Glutamatergic neuron (in vitro differentiated cells): ENCODE measurements around the gene CCNO. TPM values are rescaled to one million over a fixed set of nuclear protein-coding genes. Genes with fewer than 3 reads are reported as not detected.
A peak's percentile ranks its signal among the peaks of the same experiment; 100 is the strongest.

Source experiments
- DNase-seq: peaks from one replicate; pipeline ENCODE4 v3.0.0; 2022
- H3K27ac Mint-ChIP-seq: one replicate; pipeline ENCODE4 v1.8.0; 2020; ENCODE audit warnings: mild to moderate bottlenecking, mixed read lengths, inconsistent platforms; ENCODE audit not compliant: unreplicated experiment
- H3K27me3 Mint-ChIP-seq: one replicate; pipeline ENCODE4 v1.8.0; 2020; ENCODE audit warnings: mild to moderate bottlenecking, moderate library complexity, mixed read lengths, inconsistent platforms; ENCODE audit not compliant: unreplicated experiment
- H3K36me3 Mint-ChIP-seq: one replicate; pipeline ENCODE4 v1.8.0; 2020; ENCODE audit warnings: mild to moderate bottlenecking, mixed read lengths, inconsistent platforms; ENCODE audit not compliant: unreplicated experiment
- H3K4me1 Mint-ChIP-seq: one replicate; pipeline ENCODE4 v1.8.0; 2020; ENCODE audit warnings: mild to moderate bottlenecking, low read depth, mixed read lengths, inconsistent platforms; ENCODE audit not compliant: unreplicated experiment
- H3K4me3 Mint-ChIP-seq: one replicate; pipeline ENCODE4 v1.8.0; 2020; ENCODE audit warnings: mild to moderate bottlenecking, mixed read lengths, inconsistent platforms; ENCODE audit not compliant: unreplicated experiment
- H3K9me3 Mint-ChIP-seq: one replicate; pipeline ENCODE4 v1.8.0; 2020; ENCODE audit warnings: mild to moderate bottlenecking, moderate library complexity, mixed read lengths, inconsistent platforms; ENCODE audit not compliant: unreplicated experiment
- total RNA-seq: library from RNA; stranded (reverse); fragmentation: NEBNext Ultra II Directional; extraction: Animal tissue kit (Norgen Biotek cat#: 25700); gene quantifications from one replicate; pipeline ENCODE4 v1.2.1, GENCODE V29; 2021; ENCODE audit not compliant: unreplicated experiment
- TF ChIP-seq, protein P1 (sequence below): fragments of 200-600 bp; sonication (generic); IDR thresholded peaks from one replicate; pipeline ENCODE4 v1.5.0; 2021; ENCODE audit not compliant: partially characterized antibody, unreplicated experiment

The CCNO gene
- total RNA-seq, 1 donor from 2014 or later = not detected

DNA sequence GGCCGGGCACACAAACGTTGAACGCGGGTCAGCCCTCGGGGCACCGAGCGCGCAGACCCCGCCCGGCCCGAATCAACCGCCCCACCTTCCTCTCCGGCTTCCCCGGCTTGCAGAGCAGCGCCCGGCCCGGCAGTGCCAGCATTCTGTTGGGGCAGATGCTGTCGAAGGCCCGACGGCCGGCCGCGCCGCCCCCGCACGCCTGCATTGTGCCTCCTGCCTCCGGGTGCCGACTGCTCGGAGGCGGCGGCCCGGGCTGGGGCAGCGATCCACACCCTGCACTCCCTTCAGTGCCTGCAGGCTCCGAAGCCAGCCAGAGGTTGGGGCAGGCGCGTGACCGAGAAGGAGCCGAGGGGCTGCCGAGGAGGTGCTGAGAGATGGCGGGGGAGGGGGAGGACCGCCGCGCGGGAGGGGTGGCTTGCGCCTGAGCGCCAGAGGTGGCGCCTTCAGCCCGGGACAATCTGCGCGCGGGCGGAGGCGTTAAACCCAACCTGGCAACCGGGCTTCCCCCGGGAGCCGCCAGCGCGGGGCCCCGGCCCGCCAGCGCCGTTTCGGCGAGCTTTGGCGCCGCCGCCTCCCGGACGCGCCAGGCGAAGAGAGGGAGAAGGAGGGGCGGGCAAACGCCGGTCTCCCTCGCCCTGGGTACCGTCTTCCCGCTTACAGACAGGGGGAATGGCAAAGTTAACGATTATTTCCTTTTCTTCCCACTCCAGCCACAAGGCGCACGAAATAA lies 6.3 kb downstream of the CCNO start, which contains the start of gene MCIDAS:
TSS of gene MCIDAS (minus strand) at position 382 of the 730 bp plus-strand sequence. CDS start at position 205, 177 bp downstream.
- TF ChIP-seq, protein P1, sequence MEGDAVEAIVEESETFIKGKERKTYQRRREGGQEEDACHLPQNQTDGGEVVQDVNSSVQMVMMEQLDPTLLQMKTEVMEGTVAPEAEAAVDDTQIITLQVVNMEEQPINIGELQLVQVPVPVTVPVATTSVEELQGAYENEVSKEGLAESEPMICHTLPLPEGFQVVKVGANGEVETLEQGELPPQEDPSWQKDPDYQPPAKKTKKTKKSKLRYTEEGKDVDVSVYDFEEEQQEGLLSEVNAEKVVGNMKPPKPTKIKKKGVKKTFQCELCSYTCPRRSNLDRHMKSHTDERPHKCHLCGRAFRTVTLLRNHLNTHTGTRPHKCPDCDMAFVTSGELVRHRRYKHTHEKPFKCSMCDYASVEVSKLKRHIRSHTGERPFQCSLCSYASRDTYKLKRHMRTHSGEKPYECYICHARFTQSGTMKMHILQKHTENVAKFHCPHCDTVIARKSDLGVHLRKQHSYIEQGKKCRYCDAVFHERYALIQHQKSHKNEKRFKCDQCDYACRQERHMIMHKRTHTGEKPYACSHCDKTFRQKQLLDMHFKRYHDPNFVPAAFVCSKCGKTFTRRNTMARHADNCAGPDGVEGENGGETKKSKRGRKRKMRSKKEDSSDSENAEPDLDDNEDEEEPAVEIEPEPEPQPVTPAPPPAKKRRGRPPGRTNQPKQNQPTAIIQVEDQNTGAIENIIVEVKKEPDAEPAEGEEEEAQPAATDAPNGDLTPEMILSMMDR = no peak
- DNase-seq = peak; percentile 72
- Mint-ChIP-seq H3K4me3 (peak within 1 kb of the TSS; percentile 81), H3K4me1 (peaks cover 4% of the 10 kb centered on the region), H3K27me3 (peaks cover 60% of the 10 kb centered on the region), H3K9me3 (peaks cover 8% of the 10 kb centered on the region), H3K27ac (peak within 1 kb of the TSS; percentile 50), H3K36me3 (no peaks in the 10 kb centered on the region)

DNA sequence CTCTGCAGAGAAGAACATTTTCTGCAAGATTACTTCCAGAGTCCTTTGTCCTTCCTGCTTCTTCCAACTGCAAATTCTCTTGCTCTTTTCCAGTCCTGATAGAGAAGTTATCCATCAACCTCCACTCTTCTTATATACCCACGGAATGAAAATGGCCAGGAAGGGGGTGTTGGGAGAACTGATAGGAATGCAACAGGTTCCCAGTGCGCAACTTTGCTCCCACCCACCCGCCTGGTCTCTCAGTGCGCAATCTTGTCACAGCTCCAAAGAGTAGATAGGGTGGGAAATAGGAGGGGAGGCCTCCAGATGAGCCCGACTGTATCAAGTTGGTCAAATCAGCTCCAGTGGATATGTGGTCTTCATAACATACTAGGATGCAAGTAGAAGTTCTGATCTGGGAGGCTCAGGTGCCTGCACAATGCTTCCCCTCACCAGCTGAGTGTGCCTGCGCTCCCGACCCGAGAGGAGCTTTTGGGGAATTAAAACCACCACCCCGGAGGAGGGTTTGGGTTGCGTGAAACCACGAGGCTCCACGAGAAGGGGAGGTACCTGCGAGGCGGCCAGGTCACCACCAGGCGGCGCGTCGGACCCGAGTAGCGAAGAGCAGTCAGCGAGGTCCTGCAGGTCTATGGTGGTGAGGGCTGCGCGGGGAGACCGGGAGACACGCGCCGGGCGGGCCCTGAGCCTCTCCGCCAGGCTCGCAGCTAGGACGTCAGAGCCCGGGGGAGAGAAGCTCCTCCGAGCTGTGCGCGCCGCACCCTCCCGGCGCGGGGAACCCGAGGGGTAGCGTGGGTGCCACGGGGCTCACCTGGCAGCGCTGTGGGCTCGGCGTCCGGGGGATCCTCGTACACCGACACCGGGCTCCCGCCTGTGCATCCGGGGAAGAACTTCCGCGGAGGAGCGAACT lies 7.1 kb downstream of the CCNO start:
- Mint-ChIP-seq H3K4me1 (peaks cover 3% of the 10 kb centered on the region), H3K4me3 (peak overlapping the region; percentile 38)
- TF ChIP-seq, protein P1 = peak; percentile 91

DNA sequence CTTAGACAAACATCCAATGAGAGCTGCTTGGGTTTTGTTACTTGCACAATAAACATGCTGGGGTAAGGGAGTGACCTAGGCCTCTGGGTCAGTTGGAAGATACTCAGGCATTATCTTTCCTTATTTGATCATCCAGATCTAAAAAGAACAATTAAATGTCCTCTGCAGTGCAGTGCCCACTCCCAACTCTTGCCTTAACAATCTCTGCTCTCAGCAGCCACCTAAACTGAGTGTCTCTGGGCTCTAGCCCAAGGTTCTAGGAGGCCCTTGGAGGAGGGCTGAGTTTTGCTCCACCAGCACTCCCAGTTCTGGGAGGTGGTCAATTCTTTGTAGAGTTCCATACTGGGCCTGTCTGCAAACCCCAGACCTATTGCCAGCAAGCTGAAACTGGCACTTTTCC lies 8.1 kb downstream of the CCNO start:
- peaks cover 8% of the 10 kb centered on the region for H3K9me3 Mint-ChIP-seq
- H3K4me1 Mint-ChIP-seq = peaks cover 3% of the 10 kb centered on the region
- no peak for DNase-seq
- no peaks in the 10 kb centered on the region for H3K36me3 Mint-ChIP-seq
- H3K27ac Mint-ChIP-seq = no peak overlapping the region
- H3K27me3 Mint-ChIP-seq = peaks cover 55% of the 10 kb centered on the region
- TF ChIP-seq, protein P1 = no peak
- no peak overlapping the region for H3K4me3 Mint-ChIP-seq

More for the DNA sequence above, 7.1 kb downstream of the CCNO start:
- H3K9me3 Mint-ChIP-seq = peaks cover 8% of the 10 kb centered on the region
- peaks cover 61% of the 10 kb centered on the region for H3K27me3 Mint-ChIP-seq
- H3K36me3 Mint-ChIP-seq = no peaks in the 10 kb centered on the region
- DNase-seq = peak; percentile 89
- H3K27ac Mint-ChIP-seq = no peak overlapping the region

DNA sequence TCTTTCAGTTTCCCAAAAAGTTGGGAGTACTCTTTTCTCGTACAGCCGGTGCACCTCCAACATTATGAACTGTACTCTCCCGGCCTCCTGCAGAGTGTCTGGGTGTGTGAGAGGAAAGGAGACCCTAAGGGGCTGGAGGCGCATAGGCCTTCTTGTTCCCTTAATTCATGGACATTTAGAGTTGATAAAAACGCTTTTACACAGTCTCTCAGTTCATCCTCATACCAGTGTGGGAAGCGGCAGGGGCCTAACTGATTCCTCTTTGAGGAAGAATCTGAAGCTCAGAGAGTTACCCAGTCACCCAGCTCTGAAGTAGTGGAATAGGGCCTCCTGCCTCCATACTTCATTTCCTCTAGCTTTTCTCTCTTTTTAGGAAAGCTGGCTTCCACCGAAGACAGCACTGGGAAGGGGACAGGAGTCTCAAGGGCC lies 9.6 kb downstream of the CCNO start:
- peaks cover 3% of the 10 kb centered on the region for H3K4me1 Mint-ChIP-seq
- peaks cover 8% of the 10 kb centered on the region for H3K9me3 Mint-ChIP-seq
- TF ChIP-seq, protein P1 = no peak
- H3K4me3 Mint-ChIP-seq = no peak overlapping the region
- H3K27ac Mint-ChIP-seq = no peak overlapping the region
- no peaks in the 10 kb centered on the region for H3K36me3 Mint-ChIP-seq
- H3K27me3 Mint-ChIP-seq = peaks cover 42% of the 10 kb centered on the region
- no peak for DNase-seq
